ENCODE data around the gene TAAR5.
A peak's percentile ranks its signal among the peaks of the same experiment; 100 is the strongest.
"Not testable (repeated sequence)": the region's sequence is repeated elsewhere in the genome, so short reads cannot be mapped to it uniquely, and the experiment has no call there.

The TAAR5 gene
- total RNA-seq = 0 reads per million in 2 donors

- DNase-seq = no peak
These were observed at the start of gene TAAR5 for GRCh38 chr6:132589454-132589853. TSS of gene TAAR5 (minus strand) at chr6:132589741. CDS start at chr6:132589686, 55 bp downstream.

GRCh38 chr6:132637135-132637534 lies 47.6 kb upstream of the TAAR5 start:
- DNase-seq = not testable (repeated sequence)

GRCh38 chr6:132635906-132636305 lies 46.4 kb upstream of the TAAR5 start:
- not testable (repeated sequence) for DNase-seq

GRCh38 chr6:132635288-132635687 lies 45.7 kb upstream of the TAAR5 start:
- not testable (repeated sequence) for DNase-seq

- DNase-seq = no peak
These were observed 45.3 kb upstream of the TAAR5 start for GRCh38 chr6:132634796-132635195.

- DNase-seq = no peak
These were observed 43.8 kb upstream of the TAAR5 start for GRCh38 chr6:132633362-132633761.

GRCh38 chr6:132624175-132624574 lies 34.6 kb upstream of the TAAR5 start, which contains the start of gene TAAR2:
TSS of gene TAAR2 (minus strand) at chr6:132624275. CDS start at chr6:132624275, 0 bp downstream.
- DNase-seq = no peak

- DNase-seq = no peak
These were observed 33.7 kb upstream of the TAAR5 start for GRCh38 chr6:132623106-132623845.

GRCh38 chr6:132616677-132617076 lies 27.1 kb upstream of the TAAR5 start:
- no peak for DNase-seq

- DNase-seq = peak in 1 of 5 experiments; percentile 22
These were observed 25.0 kb upstream of the TAAR5 start for GRCh38 chr6:132614554-132614953.

- peak in 1 of 5 experiments; percentile 5 for DNase-seq
These were observed 23.0 kb upstream of the TAAR5 start for GRCh38 chr6:132612449-132613108.

GRCh38 chr6:132611616-132612015 lies 22.1 kb upstream of the TAAR5 start:
- DNase-seq = no peak

- DNase-seq = no peak
These were observed 18.1 kb upstream of the TAAR5 start for GRCh38 chr6:132607544-132608233.

GRCh38 chr6:132604635-132605152 lies 15.2 kb upstream of the TAAR5 start:
- no peak for DNase-seq

- DNase-seq = not testable (repeated sequence)
These were observed 11.4 kb upstream of the TAAR5 start for GRCh38 chr6:132600900-132601299.

- peak in 1 of 5 experiments; percentile 19 for DNase-seq
These were observed 8.9 kb upstream of the TAAR5 start for GRCh38 chr6:132598473-132598872.

- DNase-seq = no peak
These were observed 6.7 kb upstream of the TAAR5 start for GRCh38 chr6:132596201-132596600.

GRCh38 chr6:132592855-132593254 lies 3.3 kb upstream of the TAAR5 start:
- DNase-seq = peak in 1 of 5 experiments; percentile 24

- DNase-seq = no peak
These were observed 821 bp upstream of the TAAR5 start for GRCh38 chr6:132590362-132590761.

- no peak for DNase-seq
These were observed 2.1 kb downstream of the TAAR5 start for GRCh38 chr6:132587424-132587823.

- DNase-seq = no peak
These were observed 4.8 kb downstream of the TAAR5 start for GRCh38 chr6:132584698-132585097.

- no peak for DNase-seq
These were observed 17.8 kb downstream of the TAAR5 start for GRCh38 chr6:132571774-132572173.

GRCh38 chr6:132570221-132570777 lies 19.2 kb downstream of the TAAR5 start, which contains the start of gene TAAR6:
TSS of gene TAAR6 (plus strand) at chr6:132570322. CDS start at chr6:132570322, 0 bp downstream.
- DNase-seq = no peak

Data from T-helper 2 cell (primary cell).